GM19467 (cell line): ENCODE results near the gene VMAC.

ENCODE experiments used
- ATAC-seq: cut with Tn5 transposase; IDR thresholded peaks from one replicate; pipeline ENCODE4 v1.9.1; 2021; ENCODE audit warnings: mild to moderate bottlenecking, moderate library complexity; ENCODE audit not compliant: unreplicated experiment

VMAC gene

DNA sequence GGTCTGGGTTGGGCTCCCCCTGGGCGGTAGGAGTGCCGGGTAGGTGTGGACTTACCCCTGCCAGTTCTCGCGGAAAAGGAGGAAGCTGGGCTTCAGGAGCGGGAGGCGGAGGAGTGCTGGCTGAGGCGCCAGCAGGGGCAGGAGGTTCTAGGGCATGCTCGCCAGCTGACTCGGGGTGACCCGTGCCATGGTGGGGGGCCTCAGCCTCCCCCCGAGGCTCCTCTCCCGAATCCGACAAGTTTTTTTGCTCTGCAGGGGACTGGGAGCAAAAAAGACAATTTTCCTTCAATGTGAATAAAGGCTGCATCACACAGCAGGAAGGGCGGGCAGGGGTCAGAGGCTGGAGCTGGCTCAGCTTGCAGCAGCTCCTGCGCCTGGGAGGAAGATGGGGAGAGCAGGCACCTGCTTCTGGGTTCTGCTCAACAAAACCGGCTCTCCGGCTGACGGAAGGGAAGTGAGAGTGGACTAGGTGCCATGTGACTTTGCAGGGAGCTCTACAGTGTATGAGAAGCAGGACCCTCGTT, 46.7 kb downstream of the VMAC start:
- ATAC-seq = no peak

DNA sequence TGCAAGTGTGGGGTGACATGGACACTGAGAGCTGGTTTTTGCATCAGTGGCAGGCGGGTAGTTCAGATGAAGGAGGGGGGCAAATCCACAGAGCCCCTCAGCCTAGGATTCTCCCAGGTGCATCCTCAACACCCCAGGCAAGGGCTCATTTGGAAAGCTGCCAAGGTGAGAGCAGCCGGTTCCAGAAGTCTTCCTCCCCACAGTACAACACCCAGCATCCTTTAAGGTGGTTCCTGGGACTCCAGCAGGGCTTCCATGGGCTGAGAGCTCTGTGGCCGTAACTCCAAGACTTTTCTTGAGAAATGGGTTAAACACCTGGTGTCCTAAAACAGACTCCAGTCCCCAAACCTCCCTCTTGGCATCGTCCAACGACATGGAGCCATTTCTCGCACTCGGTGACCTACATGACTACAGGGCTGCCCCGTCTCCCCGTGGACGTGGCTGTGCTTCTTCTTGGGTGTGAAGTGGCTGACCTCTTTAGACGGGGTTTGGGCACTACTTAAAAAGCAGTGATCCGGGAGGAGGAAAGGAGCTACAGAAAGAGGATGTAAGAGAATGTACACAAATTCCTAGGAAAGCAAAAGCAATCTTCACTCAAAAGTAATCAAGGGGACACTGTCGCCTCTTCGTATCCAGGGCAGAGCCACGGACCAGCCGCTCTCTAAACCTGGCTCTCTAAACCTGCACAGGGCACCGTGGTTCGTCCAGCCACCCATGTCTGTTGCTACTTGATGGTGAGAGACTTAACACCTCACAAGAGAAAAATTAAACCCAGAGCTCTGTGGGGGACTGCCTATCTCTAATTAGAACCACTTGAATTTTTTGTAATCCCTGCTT, 47.7 kb downstream of the VMAC start:
- no peak for ATAC-seq

DNA sequence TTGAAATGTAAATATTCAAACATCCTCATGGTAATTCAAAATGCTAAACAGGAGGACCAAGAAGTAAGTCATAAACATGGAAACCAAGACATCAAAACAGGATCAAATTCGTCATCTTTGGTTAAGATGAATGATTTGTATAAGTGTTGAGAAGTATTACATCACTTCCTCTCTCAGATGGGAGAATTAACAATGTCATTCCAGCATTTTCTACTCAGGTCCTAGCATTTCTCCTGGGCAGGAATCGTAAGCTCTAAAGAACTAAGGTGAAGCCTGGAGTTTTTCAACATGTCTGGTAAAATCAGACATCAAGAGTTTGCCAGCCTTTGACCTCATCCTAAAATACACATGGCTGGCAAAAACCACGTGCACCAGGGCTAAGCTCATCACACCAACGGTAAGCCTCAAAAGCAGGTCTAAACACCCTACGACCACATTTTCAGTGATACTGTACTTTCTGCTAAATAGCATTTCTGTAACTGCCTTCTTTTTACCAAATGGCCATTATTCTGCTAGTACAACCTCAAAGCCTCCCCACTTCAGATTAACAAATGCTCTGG, 48.4 kb downstream of the VMAC start:
- ATAC-seq = no peak

DNA sequence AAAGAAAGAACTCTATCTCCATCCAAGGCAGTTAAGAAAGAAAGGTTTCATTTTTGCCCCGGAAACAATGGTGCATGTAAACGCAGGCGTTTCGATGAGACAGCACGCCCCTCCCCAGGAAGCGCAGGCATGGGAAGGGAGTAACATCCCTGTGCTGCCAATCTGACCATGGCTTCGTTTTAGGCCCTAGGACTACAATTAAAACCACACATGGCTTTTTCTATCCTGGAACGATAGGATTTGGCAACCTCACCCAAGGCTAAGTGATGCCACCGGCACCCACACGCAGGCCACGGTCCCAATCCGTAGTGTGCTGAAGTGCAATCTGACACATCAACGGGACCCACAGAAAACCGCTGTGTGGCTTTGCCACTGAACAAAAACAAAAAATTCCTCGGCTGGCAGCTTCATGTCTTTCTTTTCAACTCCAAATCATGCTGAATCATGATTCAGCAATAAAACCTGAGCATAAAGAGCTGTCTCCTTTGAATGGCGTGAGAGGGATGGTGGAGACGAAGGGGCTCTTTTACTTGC, 49.1 kb downstream of the VMAC start:
- ATAC-seq = no peak

DNA sequence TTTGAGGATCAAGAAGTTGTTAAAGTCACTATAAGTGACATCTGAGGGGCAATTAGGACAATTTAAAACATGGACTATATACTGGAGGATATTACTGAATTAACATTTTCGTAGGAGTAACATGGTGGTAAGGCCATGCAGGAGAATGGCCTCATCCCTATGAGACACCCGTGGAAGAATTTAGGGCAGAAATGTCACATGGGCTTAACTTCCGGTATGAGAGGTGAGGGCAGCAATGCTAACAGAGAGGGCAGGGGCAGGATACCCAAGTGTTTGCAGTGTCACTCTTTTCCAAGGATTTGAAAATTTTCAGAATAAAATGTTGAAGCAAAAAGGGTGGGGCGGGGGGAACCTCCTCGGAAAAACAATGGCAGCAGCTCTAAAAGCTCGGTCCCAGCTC, 49.6 kb downstream of the VMAC start:
- ATAC-seq = no peak

DNA sequence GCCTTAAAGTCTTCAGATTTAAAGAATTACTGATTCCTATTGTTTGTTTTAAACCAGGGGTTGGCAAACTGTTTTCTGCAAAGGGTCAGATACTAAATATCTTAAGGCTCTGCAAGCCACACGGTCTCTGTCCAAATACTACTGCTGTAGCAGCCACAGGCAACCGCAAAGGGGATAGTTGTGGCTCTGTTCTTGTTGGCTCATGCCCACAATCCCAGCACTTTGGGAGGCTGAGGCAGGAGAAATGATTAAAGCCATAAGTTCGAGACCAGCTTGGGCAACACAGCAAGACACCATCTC, 50.9 kb downstream of the VMAC start:
- ATAC-seq = no peak

DNA sequence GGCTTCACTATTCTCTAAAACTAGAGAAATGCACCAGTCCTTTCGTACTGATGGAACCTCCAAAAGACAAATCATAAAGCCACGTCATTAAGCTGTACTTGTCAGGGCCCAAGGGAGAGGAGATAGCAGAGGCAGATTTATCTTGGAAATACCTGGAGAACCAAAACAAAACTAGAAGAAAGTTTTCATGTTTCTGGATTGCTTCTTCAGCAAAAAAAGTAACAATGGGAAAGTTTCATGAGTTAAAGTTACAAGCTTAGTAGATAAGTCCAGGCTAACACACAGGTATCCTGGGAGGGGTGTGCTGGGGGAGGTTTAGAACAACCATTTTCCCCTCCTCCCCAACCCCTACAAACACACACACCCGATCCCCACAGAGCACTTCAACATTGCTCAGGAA, 51.7 kb downstream of the VMAC start:
- ATAC-seq = no peak

DNA sequence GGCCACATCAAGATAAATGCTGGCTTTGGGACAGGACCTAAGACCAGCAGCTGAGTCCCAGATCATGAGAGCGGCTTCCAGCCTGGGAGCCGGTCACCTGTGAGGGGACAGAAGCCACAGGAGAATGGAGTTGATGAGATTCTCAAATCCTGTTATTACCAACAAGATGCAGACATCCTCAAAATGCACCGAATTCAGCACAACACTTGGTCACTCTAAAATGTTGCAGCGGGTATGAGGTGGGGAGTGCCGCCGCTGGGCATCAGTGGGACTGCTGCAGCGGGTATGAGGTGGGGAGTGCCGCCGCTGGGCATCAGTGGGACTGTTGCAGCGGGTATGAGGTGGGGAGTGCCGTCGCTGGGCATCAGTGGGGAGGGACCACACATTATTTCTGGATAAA, 52.1 kb downstream of the VMAC start:
- no peak for ATAC-seq

DNA sequence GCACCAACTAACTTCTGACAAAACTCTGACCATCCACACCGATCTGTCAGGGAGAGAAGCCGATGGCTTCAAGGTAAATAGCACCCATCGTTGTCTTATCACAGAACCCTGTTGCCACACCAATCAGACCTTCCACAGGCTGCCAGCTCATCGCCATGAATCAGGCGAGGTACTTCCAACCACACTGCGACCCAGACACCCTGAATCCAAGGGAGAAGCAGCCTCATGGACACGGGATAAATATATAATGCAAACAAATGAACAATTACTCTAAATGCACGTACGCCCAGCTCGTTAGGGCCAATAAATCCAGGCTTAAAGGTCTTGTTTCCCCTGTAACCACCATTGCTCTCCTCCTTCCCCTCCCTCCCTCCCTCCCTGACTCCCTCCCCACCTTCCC, 52.5 kb downstream of the VMAC start:
- ATAC-seq = no peak

DNA sequence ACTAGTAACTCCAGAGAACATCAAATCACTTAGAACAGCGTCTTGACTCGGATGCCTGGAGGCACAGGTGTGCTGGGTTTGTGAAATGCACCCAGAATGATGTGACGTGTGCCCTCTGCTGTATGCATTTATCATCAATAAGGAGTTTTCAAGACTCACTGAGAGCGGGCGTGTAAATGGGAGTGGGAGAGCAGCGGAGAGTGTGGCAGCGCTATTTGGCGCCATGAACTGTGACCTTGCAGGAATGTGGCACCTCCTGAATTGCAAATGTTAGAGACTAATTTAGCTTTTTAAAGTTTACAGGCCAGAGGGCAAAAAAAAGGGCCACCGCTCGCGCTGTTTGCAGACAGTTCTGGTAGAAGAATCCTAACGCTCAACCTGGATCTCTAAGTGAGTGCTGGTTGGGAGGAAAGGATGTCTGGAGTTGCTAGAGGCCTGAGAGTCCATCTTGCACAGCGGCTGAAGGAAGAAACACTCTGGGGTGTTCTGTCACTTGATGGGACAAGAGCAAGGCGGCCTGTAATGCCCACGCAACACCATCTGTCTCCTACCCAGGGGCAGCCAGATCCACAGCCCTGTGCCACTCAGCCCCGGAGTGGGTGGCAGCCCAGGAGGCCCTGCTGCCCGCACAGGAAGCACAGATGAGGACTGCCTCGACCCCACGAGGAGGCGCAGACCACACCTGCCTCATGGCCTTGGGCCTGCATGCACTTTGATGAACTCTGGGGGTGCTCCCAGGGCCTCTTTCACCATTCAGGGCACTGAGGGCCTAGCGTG, 53.6 kb downstream of the VMAC start:
- ATAC-seq = no peak

DNA sequence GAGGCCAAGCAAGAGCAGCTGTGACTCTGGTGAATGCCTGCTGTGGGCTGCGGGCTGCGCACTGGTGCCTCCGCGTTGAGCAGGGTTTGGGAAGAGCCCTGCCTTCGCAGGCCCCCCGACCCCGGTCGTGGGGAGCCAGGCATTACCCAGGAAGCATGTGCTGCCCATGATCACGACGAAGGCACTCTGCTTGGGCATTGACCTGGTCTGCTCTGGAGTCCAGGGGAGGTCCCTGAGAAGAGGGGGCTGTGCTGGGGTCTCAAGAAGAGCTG, 54.1 kb downstream of the VMAC start:
- no peak for ATAC-seq

DNA sequence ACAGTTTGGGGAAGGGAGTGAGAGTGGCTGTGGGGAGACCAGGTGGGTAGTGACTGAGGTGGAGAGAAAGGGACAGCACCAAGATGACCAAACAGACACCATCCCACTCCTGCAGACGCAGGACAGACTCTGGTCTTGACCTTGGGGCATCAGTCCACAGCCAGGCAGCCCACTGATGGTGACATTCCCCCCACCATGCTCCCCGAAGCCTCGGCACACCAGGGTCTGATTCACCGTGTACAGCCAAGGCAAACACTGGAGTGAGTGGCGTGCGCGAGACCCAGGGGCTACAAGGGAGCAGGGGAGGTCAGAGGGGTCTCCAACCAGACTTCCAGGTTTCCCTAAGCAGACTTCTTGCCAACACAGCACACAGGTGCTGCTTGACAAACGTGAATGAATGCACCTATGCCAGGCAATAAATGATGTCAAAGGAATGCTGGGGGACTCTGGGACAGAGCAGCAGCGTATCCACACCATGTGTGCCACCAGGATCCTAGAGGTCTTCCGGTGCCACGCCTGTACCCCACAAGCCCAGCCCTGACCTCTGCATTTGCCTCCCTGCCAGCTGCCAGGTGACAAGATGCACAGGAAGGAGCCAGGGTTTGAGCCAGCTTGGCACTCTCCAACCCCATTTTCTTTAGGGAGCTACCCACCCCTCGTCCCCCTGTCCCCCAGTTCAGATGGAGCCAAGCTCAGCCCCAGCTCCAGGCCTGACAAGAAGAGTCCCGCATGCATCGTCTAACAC, 54.8 kb downstream of the VMAC start:
- ATAC-seq = no peak
